Measurements from ENCODE around the gene CDH8. TPM values are rescaled to one million over a fixed set of nuclear protein-coding genes. Genes with fewer than 3 reads are reported as not detected.

Gene CDH8
- total and polyA plus RNA-seq, 2 experiments from 2014 or later, result 7.4 to 14.3 TPM

DNA sequence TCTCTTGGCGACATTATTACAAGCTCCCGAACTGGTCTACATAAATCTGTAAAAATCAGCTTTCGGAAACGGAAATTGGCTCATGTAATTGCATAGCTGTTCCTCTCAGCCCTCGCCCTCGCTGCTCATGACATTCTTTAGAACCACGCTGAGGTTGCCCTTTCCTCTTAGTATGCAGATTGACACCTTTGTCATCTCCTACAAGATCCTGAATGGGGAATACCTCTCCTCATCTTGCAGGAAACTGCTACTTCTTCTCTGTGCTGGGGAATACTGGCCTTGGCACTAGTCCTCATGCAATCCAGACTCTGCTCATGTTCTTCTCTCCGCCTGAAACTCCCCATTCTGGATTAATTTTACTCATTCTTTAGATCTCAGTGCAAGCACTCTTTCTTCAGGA, 22.2 kb upstream of the CDH8 start:
- H3K36me3 ChIP-seq, result no peaks in the 10 kb centered on the region
- H3K4me1 ChIP-seq (ENCODE audit: low read depth), result no peaks in the 10 kb centered on the region
- no peak overlapping the region for H3K4me3 ChIP-seq
- no peaks in the 10 kb centered on the region for H3K27me3 ChIP-seq
- no peak for DNase-seq (ENCODE audit: low read depth in 1 of 2, low spot score in 1 of 2)
- no peak for TF ChIP-seq CTCF (IDR thresholded peaks at IDR 0.05; ENCODE audit: low read depth, low read length)
- H3K9me3 ChIP-seq (ENCODE audit: low read depth), result no peaks in the 10 kb centered on the region
- H3K27ac ChIP-seq, result no peak overlapping the region

- no peaks in the 10 kb centered on the region for H3K4me1 ChIP-seq (ENCODE audit: low read depth)
- DNase-seq (ENCODE audit: low read depth in 1 of 2, low spot score in 1 of 2), result no peak
- no peaks in the 10 kb centered on the region for H3K36me3 ChIP-seq
- no peaks in the 10 kb centered on the region for H3K9me3 ChIP-seq (ENCODE audit: low read depth)
- no peak for TF ChIP-seq CTCF (IDR thresholded peaks at IDR 0.05; ENCODE audit: low read depth, low read length)
- H3K4me3 ChIP-seq, result no peak overlapping the region
- H3K27me3 ChIP-seq, result no peaks in the 10 kb centered on the region
- H3K27ac ChIP-seq, result no peak overlapping the region
Observed at GRCh38 chr16:62051942-62052341, 15.7 kb upstream of the CDH8 start.

- DNase-seq (ENCODE audit: low read depth in 1 of 2, low spot score in 1 of 2), result no peak
- Histone ChIP-seq H3K9me3 (ENCODE audit: low read depth) (no peaks in the 10 kb centered on the region), H3K27me3 (no peaks in the 10 kb centered on the region), H3K4me1 (ENCODE audit: low read depth) (no peaks in the 10 kb centered on the region), H3K36me3 (no peaks in the 10 kb centered on the region), H3K27ac (no peak overlapping the region), H3K4me3 (no peak overlapping the region)
- TF ChIP-seq CTCF (IDR thresholded peaks at IDR 0.05; ENCODE audit: low read depth, low read length), result no peak
Observed at GRCh38 chr16:62050793-62051192, 14.6 kb upstream of the CDH8 start.

- TF ChIP-seq CTCF (IDR thresholded peaks at IDR 0.05; ENCODE audit: low read depth, low read length), result no peak
- no peak overlapping the region for H3K27ac ChIP-seq
- no peak overlapping the region for H3K4me3 ChIP-seq
- H3K4me1 ChIP-seq (ENCODE audit: low read depth), result no peaks in the 10 kb centered on the region
- H3K27me3 ChIP-seq, result no peaks in the 10 kb centered on the region
- H3K9me3 ChIP-seq (ENCODE audit: low read depth), result no peaks in the 10 kb centered on the region
- H3K36me3 ChIP-seq, result no peaks in the 10 kb centered on the region
- no peak for DNase-seq (ENCODE audit: low read depth in 1 of 2, low spot score in 1 of 2)
Observed at GRCh38 chr16:62046801-62047200, 10.6 kb upstream of the CDH8 start.

GRCh38 chr16:62041401-62041800, 5.2 kb upstream of the CDH8 start:
- peak; percentile 16 for TF ChIP-seq CTCF (IDR thresholded peaks at IDR 0.05; ENCODE audit: low read depth, low read length)
- DNase-seq (ENCODE audit: low read depth in 1 of 2, low spot score in 1 of 2), result peak; percentile 3 to 73

DNA sequence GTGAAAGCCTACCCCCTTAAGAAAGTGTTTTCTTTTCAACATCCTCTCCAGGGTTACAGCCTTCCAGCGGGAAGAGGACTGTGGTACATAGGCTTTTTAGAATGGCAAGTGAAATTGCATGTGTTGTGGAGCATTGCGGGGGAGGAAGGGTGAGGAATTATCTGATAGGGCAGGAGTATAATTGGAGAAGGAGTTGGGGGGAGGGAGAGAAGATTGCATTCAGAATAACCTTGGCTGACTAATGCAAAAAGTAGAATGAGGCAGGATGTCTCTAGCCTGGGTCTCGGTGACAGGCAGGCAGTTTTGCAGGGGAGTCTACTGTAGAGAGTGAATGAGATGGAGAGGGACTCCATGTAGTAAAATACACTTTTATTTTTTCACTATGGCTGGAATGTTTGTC, 2.4 kb upstream of the CDH8 start:
- no peaks in the 10 kb centered on the region for H3K9me3 ChIP-seq (ENCODE audit: low read depth)
- no peaks in the 10 kb centered on the region for H3K36me3 ChIP-seq
- no peak for DNase-seq (ENCODE audit: low read depth in 1 of 2, low spot score in 1 of 2)
- TF ChIP-seq CTCF (IDR thresholded peaks at IDR 0.05; ENCODE audit: low read depth, low read length), result no peak
- H3K27ac ChIP-seq, result no peak overlapping the region
- no peak overlapping the region for H3K4me3 ChIP-seq
- H3K4me1 ChIP-seq (ENCODE audit: low read depth), result no peaks in the 10 kb centered on the region
- peaks cover 41% of the 10 kb centered on the region for H3K27me3 ChIP-seq

More at GRCh38 chr16:62041401-62041800, 5.2 kb upstream of the CDH8 start:
- Histone ChIP-seq H3K27ac (no peak overlapping the region), H3K36me3 (no peaks in the 10 kb centered on the region), H3K9me3 (ENCODE audit: low read depth) (no peaks in the 10 kb centered on the region), H3K4me1 (ENCODE audit: low read depth) (no peaks in the 10 kb centered on the region), H3K4me3 (no peak overlapping the region), H3K27me3 (peaks cover 31% of the 10 kb centered on the region)

Measured in cardiac muscle cell (in vitro differentiated cells and primary cell).